Hematopoietic multipotent progenitor cell treated with erythropoietin and hydrocortisone succinate and interleukin-3 and kit ligand, for 4 days (in vitro differentiated cells): ENCODE results near the gene DLG4.
"Not testable (repeated sequence)": the region's sequence is repeated elsewhere in the genome, so short reads cannot be mapped to it uniquely, and the experiment has no call there.

Experiments
- DNase-seq: peaks from one replicate; pipeline ENCODE4 v3.0.0-alpha.2; 2015

DLG4 gene

GRCh38 chr17:7179317-7180254 lies 40.0 kb downstream of the DLG4 start, which contains the start of gene ASGR1:
ASGR1 (minus strand) TSS chr17:7179370; CDS start chr17:7178563, 807 bp downstream.
- DNase-seq = no peak

GRCh38 chr17:7178973-7179316 lies 40.7 kb downstream of the DLG4 start:
- DNase-seq = no peak

- no peak for DNase-seq
Observed at GRCh38 chr17:7177954-7178477, 41.6 kb downstream of the DLG4 start.

- peak; percentile 84 for DNase-seq
Observed at GRCh38 chr17:7177191-7177953, 42.3 kb downstream of the DLG4 start.

GRCh38 chr17:7176841-7177190 lies 42.8 kb downstream of the DLG4 start:
- DNase-seq = no peak

- no peak for DNase-seq
Observed at GRCh38 chr17:7176107-7176840, 43.4 kb downstream of the DLG4 start.

GRCh38 chr17:7175330-7175733 lies 44.3 kb downstream of the DLG4 start:
- DNase-seq = no peak

GRCh38 chr17:7174603-7175326 lies 44.9 kb downstream of the DLG4 start:
- no peak for DNase-seq

- peak; percentile 92 for DNase-seq
Observed at GRCh38 chr17:7173687-7174602, 45.7 kb downstream of the DLG4 start.

GRCh38 chr17:7172522-7173191 lies 47.0 kb downstream of the DLG4 start:
- not testable (repeated sequence) for DNase-seq

- DNase-seq = not testable (repeated sequence)
Observed at GRCh38 chr17:7169565-7169908, 50.1 kb downstream of the DLG4 start.

GRCh38 chr17:7168841-7169564 lies 50.6 kb downstream of the DLG4 start:
- peak; percentile 24 for DNase-seq

- peak; percentile 59 for DNase-seq
Observed at GRCh38 chr17:7167832-7168231, 51.8 kb downstream of the DLG4 start.

GRCh38 chr17:7166873-7167272 lies 52.8 kb downstream of the DLG4 start:
- DNase-seq = no peak

GRCh38 chr17:7159571-7159970 lies 60.1 kb downstream of the DLG4 start:
- DNase-seq = not testable (repeated sequence)

- DNase-seq = not testable (repeated sequence)
Observed at GRCh38 chr17:7158424-7158823, 61.2 kb downstream of the DLG4 start.

GRCh38 chr17:7156342-7156940 lies 63.2 kb downstream of the DLG4 start:
- no peak for DNase-seq

GRCh38 chr17:7147772-7148171 lies 71.9 kb downstream of the DLG4 start:
- peak; percentile 26 for DNase-seq

GRCh38 chr17:7146115-7146514 lies 73.5 kb downstream of the DLG4 start:
- DNase-seq = no peak

GRCh38 chr17:7144213-7144612 lies 75.4 kb downstream of the DLG4 start:
- no peak for DNase-seq
